K562 (cell line): ENCODE measurements around the gene RIMBP3C. TPM values are rescaled to one million over a fixed set of nuclear protein-coding genes. Genes with fewer than 3 reads are reported as not detected.

ENCODE experiments used
- CBX3 ChIP-seq, 2 experiments: IDR thresholded peaks; 1 replicate in 1 of 2; 2 replicates in 1 of 2; pipeline ENCODE4 v1.6.1; 2012; ENCODE audit warnings: inconsistent platforms in 2 of 2, low read length in 2 of 2, borderline replicate concordance in 1 of 2, control low read depth in 1 of 2
- CBX5 ChIP-seq: IDR thresholded peaks from 2 replicates; pipeline ENCODE4 v1.6.1; 2014; ENCODE audit warnings: low read depth, borderline replicate concordance
- CHD4 ChIP-seq: fragments of 200-600 bp; sonication (generic); IDR thresholded peaks from 3 replicates; pipeline ENCODE4 v1.6.1; 2012; ENCODE audit warnings: low read depth, mild to moderate bottlenecking, mixed read lengths, low read length, inconsistent platforms; ENCODE audit not compliant: insufficient read depth, insufficient replicate concordance, poor library complexity, severe bottlenecking
- DMBX1 ChIP-seq: fragments of 250-450 bp; sonication (Bioruptor Pico); IDR thresholded peaks from 2 replicates; pipeline ENCODE4 v1.8.0; 2022; ENCODE audit warnings: inconsistent platforms, mild to moderate bottlenecking, moderate library complexity, borderline replicate concordance
- ELF2 ChIP-seq: fragments of 250-450 bp; sonication (Bioruptor Pico); IDR thresholded peaks from 2 replicates; pipeline ENCODE4 v1.5.0; 2021; ENCODE audit warnings: mild to moderate bottlenecking
- EP400 ChIP-seq: fragments of 450-650 bp; IDR thresholded peaks from 2 replicates; pipeline ENCODE4 v1.6.1; 2017; ENCODE audit warnings: antibody characterized with exemption, mild to moderate bottlenecking, moderate library complexity
- ERF ChIP-seq: fragments of 450-650 bp; formaldehyde crosslinking; IDR thresholded peaks from 2 replicates; pipeline ENCODE4 v1.4.0; 2020; ENCODE audit warnings: mild to moderate bottlenecking, mixed read lengths
- KDM2B ChIP-seq: fragments of 250-450 bp; sonication (Bioruptor Pico); IDR thresholded peaks from 2 replicates; pipeline ENCODE4 v1.8.0; 2021; ENCODE audit warnings: mild to moderate bottlenecking, moderate library complexity
- MTF1 ChIP-seq: fragments of 250-450 bp; sonication (Bioruptor Pico); IDR thresholded peaks from 2 replicates; pipeline ENCODE4 v1.9.0; 2021; ENCODE audit warnings: moderate library complexity, mild to moderate bottlenecking, inconsistent platforms, borderline replicate concordance
- SRSF3 ChIP-seq: fragments of 200-400 bp; formaldehyde crosslinking; IDR thresholded peaks from 2 replicates; pipeline ENCODE4 v1.6.1; 2016; ENCODE audit warnings: mild to moderate bottlenecking, low read length, moderate library complexity; ENCODE audit not compliant: insufficient read depth
- TCF15 ChIP-seq: fragments of 250-450 bp; sonication (Bioruptor Pico); IDR thresholded peaks from 2 replicates; pipeline ENCODE4 v1.8.0; 2022; ENCODE audit warnings: moderate library complexity, mild to moderate bottlenecking, inconsistent platforms
- ZBTB43 ChIP-seq: sonication (generic); formaldehyde crosslinking; IDR thresholded peaks from 2 replicates; pipeline ENCODE4 v1.8.0; 2023; ENCODE audit warnings: mild to moderate bottlenecking, missing genetic modification reagents
- ZNF133 ChIP-seq: fragments of 250-450 bp; sonication (Bioruptor Pico); IDR thresholded peaks from 2 replicates; pipeline ENCODE4 v1.4.0; 2020; ENCODE audit warnings: mild to moderate bottlenecking
- ZNF143 ChIP-seq: sonication (generic); formaldehyde crosslinking; IDR thresholded peaks from 2 replicates; pipeline ENCODE4 v1.9.0; 2022; ENCODE audit warnings: mild to moderate bottlenecking, missing genetic modification reagents
- ZNF444 ChIP-seq: fragments of 250-450 bp; sonication (Bioruptor Pico); IDR thresholded peaks from 2 replicates; pipeline ENCODE4 v1.4.0; 2020; ENCODE audit warnings: mild to moderate bottlenecking, moderate library complexity
- ZNF449 ChIP-seq: fragments of 250-450 bp; sonication (Bioruptor Pico); IDR thresholded peaks from 2 replicates; pipeline ENCODE4 v1.8.0; 2022; ENCODE audit warnings: moderate library complexity, mild to moderate bottlenecking, inconsistent platforms
- polyA plus RNA-seq, 8 experiments: library from polyadenylated mRNA; depleted of rRNA in 4 of 8; stranded (reverse) in 5 of 8; unstranded in 3 of 8; fragments of >200 nt; fragmentation: Nextera tagmentation in 2 of 8; fragmentation: Illumina TruSeq in 1 of 8; extraction: Ambion mirVana in 2 of 8; extraction: Trizol in 1 of 8; gene quantifications; 2 replicates each; pipeline versions ENCODE4 v1.2.1 to v1.2.3, GENCODE V29; 2011 to 2014; ENCODE audit warnings: inconsistent platforms in 1 of 8, missing spikeins in 1 of 8
- total RNA-seq, 7 experiments: library from RNA; depleted of rRNA in 6 of 7; stranded (reverse); fragments of >200 nt in 6 of 7; fragmentation: Illumina TruSeq in 2 of 7; extraction: Trizol in 2 of 7; gene quantifications; 2 replicates each; pipeline versions ENCODE4 v1.2.1 to v1.2.3, GENCODE V29; 2011 to 2021; ENCODE audit warnings: low replicate concordance in 1 of 7
- TF ChIP-seq, protein P1 (sequence below): sonication (generic); formaldehyde crosslinking; IDR thresholded peaks from 2 replicates; pipeline ENCODE4 v1.8.0; 2022; ENCODE audit warnings: mild to moderate bottlenecking, missing genetic modification reagents
- TF ChIP-seq, protein P2 (sequence below), 2 experiments: fragments of 450-650 bp in 1 of 2; sonication (generic) in 1 of 2; formaldehyde crosslinking; conservative IDR thresholded peaks; 2 replicates each; pipeline versions ENCODE4 v1.4.0 to v1.8.1; 2020 to 2022; ENCODE audit warnings: mild to moderate bottlenecking in 1 of 2, missing genetic modification reagents in 1 of 2
- TF ChIP-seq, protein P3 (sequence below): fragments of 450-650 bp; formaldehyde crosslinking; IDR thresholded peaks from 2 replicates; pipeline ENCODE4 v1.4.0; 2020; ENCODE audit warnings: mild to moderate bottlenecking, moderate library complexity

Gene RIMBP3C
- total and polyA plus RNA-seq, 9 of the 15 experiments (the other 6 are each of a cell fraction or from before 2014, with no cell fraction given): 0.09 to 0.98 (median 0.17) TPM; not detected in 2

- TF ChIP-seq, protein P1, sequence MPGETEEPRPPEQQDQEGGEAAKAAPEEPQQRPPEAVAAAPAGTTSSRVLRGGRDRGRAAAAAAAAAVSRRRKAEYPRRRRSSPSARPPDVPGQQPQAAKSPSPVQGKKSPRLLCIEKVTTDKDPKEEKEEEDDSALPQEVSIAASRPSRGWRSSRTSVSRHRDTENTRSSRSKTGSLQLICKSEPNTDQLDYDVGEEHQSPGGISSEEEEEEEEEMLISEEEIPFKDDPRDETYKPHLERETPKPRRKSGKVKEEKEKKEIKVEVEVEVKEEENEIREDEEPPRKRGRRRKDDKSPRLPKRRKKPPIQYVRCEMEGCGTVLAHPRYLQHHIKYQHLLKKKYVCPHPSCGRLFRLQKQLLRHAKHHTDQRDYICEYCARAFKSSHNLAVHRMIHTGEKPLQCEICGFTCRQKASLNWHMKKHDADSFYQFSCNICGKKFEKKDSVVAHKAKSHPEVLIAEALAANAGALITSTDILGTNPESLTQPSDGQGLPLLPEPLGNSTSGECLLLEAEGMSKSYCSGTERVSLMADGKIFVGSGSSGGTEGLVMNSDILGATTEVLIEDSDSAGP (CRISPR knock-in tag): peak; percentile 71; the same call in 1 of the 2 replicates
- TF ChIP-seq ZNF143 (CRISPR knock-in tag): no peak
- TF ChIP-seq, protein P2, sequence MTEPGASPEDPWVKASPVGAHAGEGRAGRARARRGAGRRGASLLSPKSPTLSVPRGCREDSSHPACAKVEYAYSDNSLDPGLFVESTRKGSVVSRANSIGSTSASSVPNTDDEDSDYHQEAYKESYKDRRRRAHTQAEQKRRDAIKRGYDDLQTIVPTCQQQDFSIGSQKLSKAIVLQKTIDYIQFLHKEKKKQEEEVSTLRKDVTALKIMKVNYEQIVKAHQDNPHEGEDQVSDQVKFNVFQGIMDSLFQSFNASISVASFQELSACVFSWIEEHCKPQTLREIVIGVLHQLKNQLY (CRISPR knock-in tag; conservative IDR thresholded peaks at IDR 0.05): peak; percentile 6 to 95; a peak in 3 of 4 replicates
- TF ChIP-seq KDM2B (CRISPR knock-in tag): no peak
- TF ChIP-seq ZBTB43 (CRISPR knock-in tag): peak; percentile 85; the same call in 1 of the 2 replicates
- TF ChIP-seq DMBX1 (CRISPR knock-in tag): peak; percentile 95
- no peak for TF ChIP-seq EP400
- no peak for TF ChIP-seq CBX5
- peak; percentile 83 for TF ChIP-seq ZNF133
- TF ChIP-seq ZNF449: 0 out of 2 replicates have a peak, but pooled peaks have one; percentile 55
- peak; percentile 95 for TF ChIP-seq ERF (CRISPR knock-in tag)
- TF ChIP-seq, protein P3, sequence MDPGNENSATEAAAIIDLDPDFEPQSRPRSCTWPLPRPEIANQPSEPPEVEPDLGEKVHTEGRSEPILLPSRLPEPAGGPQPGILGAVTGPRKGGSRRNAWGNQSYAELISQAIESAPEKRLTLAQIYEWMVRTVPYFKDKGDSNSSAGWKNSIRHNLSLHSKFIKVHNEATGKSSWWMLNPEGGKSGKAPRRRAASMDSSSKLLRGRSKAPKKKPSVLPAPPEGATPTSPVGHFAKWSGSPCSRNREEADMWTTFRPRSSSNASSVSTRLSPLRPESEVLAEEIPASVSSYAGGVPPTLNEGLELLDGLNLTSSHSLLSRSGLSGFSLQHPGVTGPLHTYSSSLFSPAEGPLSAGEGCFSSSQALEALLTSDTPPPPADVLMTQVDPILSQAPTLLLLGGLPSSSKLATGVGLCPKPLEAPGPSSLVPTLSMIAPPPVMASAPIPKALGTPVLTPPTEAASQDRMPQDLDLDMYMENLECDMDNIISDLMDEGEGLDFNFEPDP (CRISPR knock-in tag): peak; percentile 37
- TF ChIP-seq SRSF3: peak; percentile 94
- peak in 1 of 2 experiments; percentile 44; a peak in 1 of 3 replicates for TF ChIP-seq CBX3 (IDR thresholded peaks at IDR 0.05; ENCODE audit: borderline replicate concordance in 1 of 2, low read length in 2 of 2)
- no peak for TF ChIP-seq ELF2 (CRISPR knock-in tag)
- TF ChIP-seq CHD4: peak; percentile 100
- peak; percentile 92 for TF ChIP-seq TCF15 (CRISPR knock-in tag)
- peak; percentile 91 for TF ChIP-seq ZNF444 (CRISPR knock-in tag)
- peak; percentile 48; the same call in 1 of the 2 replicates for TF ChIP-seq MTF1 (CRISPR knock-in tag)
Observed at GRCh38 chr22:21567456-21568346, 16.4 kb upstream of the RIMBP3C start, which contains the start of gene UBE2L3 (continued).
